Thoracic aorta (tissue), 2 donors: ENCODE results near the gene SKIL. TPM values are rescaled to one million over a fixed set of nuclear protein-coding genes. Genes with fewer than 3 reads are reported as not detected.

Experiments used
- ATAC-seq: fragments of 150-250 bp; one replicate; pipeline ENCODE4 v1.8.0; 2017; ENCODE audit warnings: low read depth; ENCODE audit not compliant: insufficient number of reproducible peaks, low FRiP score
- DNase-seq: peaks from one replicate; pipeline ENCODE4 v3.0.0-alpha.2; 2020; ENCODE audit warnings: low spot score
- H3K27ac ChIP-seq, 2 donors: fragments of 200-600 bp; sonication (generic); 1 replicate in 1 of 2; 2 replicates in 1 of 2; pipeline ENCODE4 v1.5.1; 2016; ENCODE audit warnings: mild to moderate bottlenecking in 2 of 2, moderate library complexity in 2 of 2
- H3K27me3 ChIP-seq: fragments of 200-600 bp; sonication (generic); replicated peaks from 2 replicates; pipeline ENCODE4 v1.6.0; 2016; ENCODE audit warnings: mild to moderate bottlenecking; ENCODE audit not compliant: insufficient read depth
- H3K36me3 ChIP-seq: fragments of 200-600 bp; sonication (generic); one replicate; pipeline ENCODE4 v1.5.1; 2016
- H3K4me1 ChIP-seq, 2 donors: fragments of 200-600 bp; sonication (generic); 1 replicate in 1 of 2; 2 replicates in 1 of 2; pipeline versions ENCODE4 v1.5.1 to v1.6.0; 2016; ENCODE audit warnings: low read depth in 2 of 2, mild to moderate bottlenecking in 1 of 2; ENCODE audit not compliant: control insufficient read depth in 1 of 2
- H3K4me3 ChIP-seq: fragments of 200-600 bp; sonication (generic); 2 replicates; pipeline ENCODE4 v1.5.1; 2016; ENCODE audit warnings: mild to moderate bottlenecking
- H3K9me3 ChIP-seq: fragments of 200-600 bp; sonication (generic); 2 replicates; pipeline ENCODE4 v1.5.1; 2016
- total RNA-seq, 2 donors: library from RNA; depleted of rRNA; stranded (reverse); fragments of >200 nt; gene quantifications; one replicate each; pipeline versions ENCODE4 v1.1.0 to v1.2.3, GENCODE V29; 2016
- TF ChIP-seq, protein P1 (sequence below): fragments of 200-600 bp; sonication (generic); IDR thresholded peaks from one replicate; pipeline ENCODE4 v1.5.1; 2019; ENCODE audit warnings: antibody characterized with exemption

The SKIL gene
- total RNA-seq, 2 donors from 2014 or later: 60.1 to 104 TPM

DNA sequence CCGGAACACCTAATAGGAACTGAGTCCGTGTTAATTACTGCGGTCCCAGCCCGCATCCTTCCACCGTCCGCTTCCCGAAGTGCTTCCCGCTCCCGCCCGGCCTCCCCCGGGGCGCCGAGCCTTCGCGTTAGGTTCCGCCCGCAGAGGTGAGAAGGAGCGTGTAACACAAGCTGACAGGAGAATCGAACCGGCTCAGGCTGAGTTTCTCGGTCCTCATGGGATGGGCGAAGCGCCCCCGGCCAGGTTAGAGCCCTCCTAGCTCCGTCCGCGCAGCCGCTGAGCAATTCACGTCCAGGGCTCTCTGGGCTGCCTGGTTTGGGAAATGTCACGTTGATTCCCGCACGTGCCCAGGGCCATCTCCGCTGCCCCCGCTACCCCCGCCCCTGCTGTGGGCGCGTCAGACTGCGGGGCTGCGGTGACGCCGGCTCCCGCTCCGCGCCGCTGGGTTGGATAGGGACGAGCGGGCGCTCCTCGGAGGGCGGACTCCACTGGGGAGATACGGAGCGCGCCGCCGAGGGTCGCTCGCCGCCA is 62.1 kb downstream of the SKIL start:
- TF ChIP-seq, protein P1, sequence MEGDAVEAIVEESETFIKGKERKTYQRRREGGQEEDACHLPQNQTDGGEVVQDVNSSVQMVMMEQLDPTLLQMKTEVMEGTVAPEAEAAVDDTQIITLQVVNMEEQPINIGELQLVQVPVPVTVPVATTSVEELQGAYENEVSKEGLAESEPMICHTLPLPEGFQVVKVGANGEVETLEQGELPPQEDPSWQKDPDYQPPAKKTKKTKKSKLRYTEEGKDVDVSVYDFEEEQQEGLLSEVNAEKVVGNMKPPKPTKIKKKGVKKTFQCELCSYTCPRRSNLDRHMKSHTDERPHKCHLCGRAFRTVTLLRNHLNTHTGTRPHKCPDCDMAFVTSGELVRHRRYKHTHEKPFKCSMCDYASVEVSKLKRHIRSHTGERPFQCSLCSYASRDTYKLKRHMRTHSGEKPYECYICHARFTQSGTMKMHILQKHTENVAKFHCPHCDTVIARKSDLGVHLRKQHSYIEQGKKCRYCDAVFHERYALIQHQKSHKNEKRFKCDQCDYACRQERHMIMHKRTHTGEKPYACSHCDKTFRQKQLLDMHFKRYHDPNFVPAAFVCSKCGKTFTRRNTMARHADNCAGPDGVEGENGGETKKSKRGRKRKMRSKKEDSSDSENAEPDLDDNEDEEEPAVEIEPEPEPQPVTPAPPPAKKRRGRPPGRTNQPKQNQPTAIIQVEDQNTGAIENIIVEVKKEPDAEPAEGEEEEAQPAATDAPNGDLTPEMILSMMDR: no peak
- Histone ChIP-seq H3K4me1 (peaks cover 12 to 34% of the 10 kb centered on the region in 2 donors), H3K27me3 (no peaks in the 10 kb centered on the region), H3K27ac (no peak overlapping the region), H3K36me3 (no peaks in the 10 kb centered on the region), H3K4me3 (peak overlapping the region; percentile 75), H3K9me3 (no peaks in the 10 kb centered on the region)
- no peak for DNase-seq
- no peak for ATAC-seq

DNA sequence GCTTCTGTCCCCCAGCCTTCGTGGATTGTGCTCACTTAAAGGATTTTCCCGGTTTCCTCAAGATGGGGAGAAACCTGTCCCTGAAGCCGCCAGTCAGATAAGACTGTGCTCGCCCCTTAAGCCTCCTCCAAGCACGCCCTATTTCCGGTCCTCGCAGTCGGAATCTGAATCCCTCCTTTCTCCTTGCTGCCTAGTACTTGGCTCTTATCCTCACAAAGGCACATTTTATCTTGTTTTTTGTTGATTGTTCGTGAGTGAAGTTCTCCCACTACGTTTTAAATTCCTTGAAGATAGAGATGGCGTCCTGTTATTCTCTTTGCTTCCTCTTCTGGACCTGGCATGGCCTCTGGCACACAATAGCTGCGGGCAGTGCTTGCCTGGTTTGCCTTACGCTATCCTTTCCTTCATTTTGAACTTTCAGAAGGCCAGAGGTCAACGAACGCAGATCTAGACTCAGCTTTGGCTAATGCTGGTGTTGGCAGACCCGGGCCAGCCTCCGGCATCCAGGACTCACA is 62.8 kb downstream of the SKIL start:
- Histone ChIP-seq H3K27me3 (no peaks in the 10 kb centered on the region), H3K4me1 (peaks cover 12 to 34% of the 10 kb centered on the region in 2 donors), H3K4me3 (peak overlapping the region; percentile 75), H3K27ac (peak overlapping the region; percentile 19 to 39), H3K36me3 (no peaks in the 10 kb centered on the region), H3K9me3 (no peaks in the 10 kb centered on the region)
- ATAC-seq: no peak
- DNase-seq: no peak
- TF ChIP-seq, protein P1: no peak

DNA sequence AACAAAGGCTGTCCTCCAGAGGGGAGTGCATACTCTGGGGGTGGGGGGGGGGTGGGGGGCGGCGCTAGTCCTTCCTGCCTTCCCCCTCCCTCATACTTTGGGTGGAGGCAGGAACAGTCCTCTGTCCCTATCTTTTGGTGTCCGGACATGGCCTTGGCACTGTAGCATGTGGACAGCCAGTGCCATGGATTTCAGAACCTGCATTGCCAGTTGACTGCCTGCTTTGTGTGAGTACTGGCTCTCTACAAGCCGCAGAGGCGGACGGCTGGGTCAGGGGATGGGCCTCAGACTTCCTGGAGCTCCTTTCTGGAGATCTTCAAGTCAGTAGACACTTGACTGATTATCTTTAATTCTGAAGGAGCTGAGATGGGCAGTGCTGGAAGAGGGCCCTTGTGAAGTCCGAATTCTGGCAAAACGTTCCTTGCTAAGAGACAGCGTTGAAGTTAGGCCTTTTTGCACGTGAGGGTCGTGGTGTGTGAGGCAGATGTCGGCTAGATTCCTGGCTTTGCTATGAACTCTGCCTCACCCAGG is 63.7 kb downstream of the SKIL start:
- Histone ChIP-seq H3K27ac (peak overlapping the region in 1 of 2 donors; percentile 19), H3K4me3 (no peak overlapping the region)

DNA sequence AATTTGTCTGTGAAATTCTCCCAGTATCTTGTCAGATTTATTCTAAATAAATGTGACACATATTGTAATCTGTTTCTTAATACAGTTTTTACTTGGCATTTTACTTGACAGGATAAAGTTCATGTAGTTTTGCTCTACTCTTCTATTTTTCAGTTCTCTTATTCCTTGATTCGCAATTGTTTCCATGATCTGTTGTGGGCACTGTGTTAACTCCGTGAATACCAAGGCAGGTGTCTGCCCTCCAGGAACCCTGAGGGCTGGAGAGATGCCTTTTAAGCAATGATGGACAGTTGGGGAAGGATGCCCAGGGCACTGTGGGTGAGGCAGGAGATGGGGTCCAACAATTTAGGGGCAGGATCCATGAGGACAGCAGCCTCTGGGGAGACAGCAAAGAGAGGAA is 64.2 kb downstream of the SKIL start:
- Histone ChIP-seq H3K27me3 (no peaks in the 10 kb centered on the region), H3K27ac (no peak overlapping the region), H3K9me3 (no peaks in the 10 kb centered on the region), H3K36me3 (no peaks in the 10 kb centered on the region), H3K4me3 (no peak overlapping the region), H3K4me1 (peaks cover 12 to 34% of the 10 kb centered on the region in 2 donors)
- TF ChIP-seq, protein P1: no peak
- ATAC-seq (no peak), DNase-seq (no peak)

More for the DNA sequence above, 63.7 kb downstream of the SKIL start:
- TF ChIP-seq, protein P1: no peak
- no peaks in the 10 kb centered on the region for H3K36me3 ChIP-seq
- peaks cover 12 to 34% of the 10 kb centered on the region in 2 donors for H3K4me1 ChIP-seq
- ATAC-seq (no peak), DNase-seq (no peak)
- H3K9me3 ChIP-seq: no peaks in the 10 kb centered on the region
- no peaks in the 10 kb centered on the region for H3K27me3 ChIP-seq

DNA sequence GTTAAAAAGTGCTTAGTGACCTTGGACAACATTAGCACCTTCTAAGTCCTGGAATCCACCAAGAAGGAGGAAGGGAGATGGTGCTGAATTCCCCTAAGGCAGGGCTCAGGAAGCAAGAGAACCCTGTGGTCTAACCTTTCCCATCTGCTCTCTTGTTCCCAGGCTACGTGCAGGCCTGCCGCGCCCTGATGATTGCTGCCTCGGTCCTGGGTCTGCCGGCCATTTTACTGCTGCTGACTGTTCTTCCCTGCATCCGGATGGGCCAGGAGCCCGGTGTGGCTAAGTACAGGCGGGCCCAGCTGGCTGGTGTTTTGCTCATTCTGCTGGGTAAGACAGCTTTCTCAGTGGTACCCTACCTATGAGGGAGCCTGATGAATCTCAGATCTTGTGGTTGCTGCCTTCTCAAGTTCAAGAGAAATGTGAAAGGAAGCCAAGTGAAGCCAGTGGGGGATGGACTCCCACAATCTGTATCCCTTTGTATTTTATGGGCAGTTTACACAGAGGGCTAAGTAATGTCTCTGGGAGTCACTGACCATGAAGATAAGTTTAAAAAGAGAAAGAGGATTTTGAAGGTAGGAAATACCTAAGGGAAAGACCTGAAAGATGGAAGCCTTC is 65.6 kb downstream of the SKIL start:
- ATAC-seq (no peak), DNase-seq (no peak)
- peaks cover 11 to 31% of the 10 kb centered on the region in 2 donors for H3K4me1 ChIP-seq

More for the DNA sequence above, 65.6 kb downstream of the SKIL start:
- Histone ChIP-seq H3K27ac (no peak overlapping the region), H3K9me3 (no peaks in the 10 kb centered on the region), H3K36me3 (no peaks in the 10 kb centered on the region), H3K27me3 (no peaks in the 10 kb centered on the region), H3K4me3 (no peak overlapping the region)
- TF ChIP-seq, protein P1: no peak
